Measurements from ENCODE around the gene CCDC87.

GRCh38 chr11:66607126-66607834 lies 14.4 kb upstream of the CCDC87 start:
- no peak for TF ChIP-seq CTCF (IDR thresholded peaks at IDR 0.05)
- TF ChIP-seq EZH2 (IDR thresholded peaks at IDR 0.05) = no peak
